K562 (cell line): Measurements from ENCODE around the gene NAA15. TPM values are rescaled to one million over a fixed set of nuclear protein-coding genes. Genes with fewer than 3 reads are reported as not detected.

Source experiments
- ATAC-seq: fragments of 200-7000 bp; cut with Tn5 transposase; 3 replicates; pipeline ENCODE4 v1.9.1; 2020; ENCODE audit warnings: moderate library complexity
- BruUV-seq: library from RNA; stranded (reverse); fragments of 400-500 nt; replicated peaks from 2 replicates; lab custom pipeline; 2021; lab: Mats Ljungman, UMichigan
- CTCF ChIA-PET: fragments of 300-600 bp; formaldehyde crosslinking; extraction: SDS; loops from one replicate; lab custom pipeline; 2021; ENCODE audit warnings: low intra/inter-chr PET ratio; lab: Yijun Ruan, JAX
- POLR2A ChIA-PET: fragments of 300-600, 350-650 bp; sonication (Branson Sonifier 250); formaldehyde crosslinking; extraction: SDS; loops from one replicate; lab custom pipeline; 2021; ENCODE audit warnings: antibody characterized with exemption, inconsistent platforms; lab: Yijun Ruan, JAX
- DNase-seq, 4 experiments: peaks; one replicate each; pipeline versions ENCODE4 v3.0.0 to v3.0.0-alpha.2; 2011 to 2018; ENCODE audit warnings: low spot score in 3 of 4, mixed read lengths in 3 of 4; ENCODE audit errors: extremely low read depth in 1 of 4
- FAIRE-seq: peaks from 2 replicates; lab custom pipeline; 2011; peaks lifted over from hg19 to GRCh38; lab: Jason Lieb, UNC
- H2AFZ ChIP-seq: 2 replicates; pipeline ENCODE4 v1.6.0; 2011; ENCODE audit warnings: low read depth, low read length, control low read depth, inconsistent platforms
- H3K27ac ChIP-seq: fragments of 200-600 bp; 3 replicates; pipeline ENCODE4 v1.8.0; 2011; ENCODE audit warnings: low read depth, mild to moderate bottlenecking, control low read depth, inconsistent platforms, low read length, moderate library complexity, mixed read lengths; ENCODE audit errors: extremely low read depth
- H3K27me3 ChIP-seq, 2 experiments: fragments of 300-600 bp in 1 of 2; 2 replicates in 1 of 2; 3 replicates in 1 of 2; pipeline versions ENCODE4 v1.6.0 to v1.8.0; 2011; ENCODE audit warnings: inconsistent platforms in 2 of 2, low read length in 2 of 2, mild to moderate bottlenecking in 1 of 2, mixed read lengths in 1 of 2, moderate library complexity in 1 of 2; ENCODE audit not compliant: control insufficient read depth in 2 of 2, insufficient read depth in 2 of 2
- H3K36me3 ChIP-seq: fragments of 300-600 bp; 3 replicates; pipeline ENCODE4 v1.8.0; 2011; ENCODE audit warnings: mild to moderate bottlenecking, low read length, inconsistent platforms; ENCODE audit not compliant: control insufficient read depth, insufficient read depth
- H3K4me1 ChIP-seq, 2 experiments: fragments of 200-600 bp in 1 of 2; replicated peaks in 1 of 2; 2 replicates in 1 of 2; 3 replicates in 1 of 2; pipeline versions ENCODE4 v1.5.1 to v1.8.0; 2011; ENCODE audit warnings: inconsistent platforms in 2 of 2, low read length in 2 of 2, mild to moderate bottlenecking in 1 of 2, mixed read lengths in 1 of 2, moderate library complexity in 1 of 2; ENCODE audit not compliant: control insufficient read depth in 2 of 2, insufficient read depth in 2 of 2
- H3K4me2 ChIP-seq: 2 replicates; pipeline ENCODE4 v1.6.1; 2011; ENCODE audit warnings: low read length, control low read depth, inconsistent platforms, mixed read lengths; ENCODE audit not compliant: insufficient read depth
- H3K4me3 ChIP-seq: fragments of 200-600 bp; sonication (generic), shearing (Covaris generic); 2 replicates; pipeline ENCODE4 v1.5.1; 2016; ENCODE audit warnings: control low read depth, inconsistent platforms
- H3K79me2 ChIP-seq: fragments of 200-600 bp; 3 replicates; pipeline ENCODE4 v1.8.0; 2011; ENCODE audit warnings: low read length, inconsistent platforms; ENCODE audit not compliant: control insufficient read depth, insufficient read depth
- H3K9ac ChIP-seq, 2 experiments: 2 replicates each; pipeline versions ENCODE4 v1.6.0 to v1.6.1; 2011; ENCODE audit warnings: low read depth in 2 of 2, low read length in 2 of 2, control low read depth in 1 of 2, inconsistent platforms in 1 of 2, mild to moderate bottlenecking in 1 of 2, mixed read lengths in 1 of 2; ENCODE audit not compliant: insufficient read depth in 1 of 2
- H3K9me1 ChIP-seq: one replicate; pipeline ENCODE4 v1.6.0; 2011; ENCODE audit warnings: inconsistent platforms, mild to moderate bottlenecking, low read length, moderate library complexity; ENCODE audit not compliant: control insufficient read depth, insufficient read depth
- H3K9me3 ChIP-seq: replicated peaks from 2 replicates; pipeline ENCODE4 v1.5.1; 2011; ENCODE audit warnings: low read depth, low read length, inconsistent platforms; ENCODE audit not compliant: control insufficient read depth, insufficient read depth
- H4K20me1 ChIP-seq: replicated peaks from 2 replicates; pipeline ENCODE4 v1.6.1; 2011; ENCODE audit warnings: low read length, inconsistent platforms, mixed read lengths; ENCODE audit not compliant: control insufficient read depth, insufficient read depth
- CTBP1 ChIP-seq: fragments of 450-650 bp; IDR thresholded peaks from 2 replicates; pipeline ENCODE4 v1.6.1; 2016; ENCODE audit warnings: borderline replicate concordance
- WGBS: fragments of 100-300 bp; shearing (Covaris generic); methylation state at CpG from one replicate; pipeline ENCODE4 v1.1.6; 2016; ENCODE audit warnings: low coverage, mixed read lengths; ENCODE audit not compliant: insufficient coverage; ENCODE audit errors: missing lambda C conversion rate; 5-methylcytosine and 5-hydroxymethylcytosine counted together
- in situ Hi-C: fragments of 300-500 bp; cut with MboI; formaldehyde crosslinking; loops from 4 replicates; pipeline ENCODE4 v1.15.0; 2018; ENCODE audit warnings: inconsistent platforms, mixed read lengths
- intact Hi-C: fragments of 100-400 bp; cut with micrococcal nuclease; formaldehyde crosslinking; loops from 2 replicates; pipeline ENCODE4 v1.14.2; 2022
- polyA plus RNA-seq, 8 experiments: library from polyadenylated mRNA; depleted of rRNA in 4 of 8; stranded (reverse) in 5 of 8; unstranded in 3 of 8; fragments of >200 nt; fragmentation: Nextera tagmentation in 2 of 8; fragmentation: Illumina TruSeq in 1 of 8; extraction: Ambion mirVana in 2 of 8; extraction: Trizol in 1 of 8; gene quantifications; 2 replicates each; pipeline versions ENCODE4 v1.2.1 to v1.2.3, GENCODE V29; 2011 to 2014; ENCODE audit warnings: inconsistent platforms in 1 of 8, missing spikeins in 1 of 8
- total RNA-seq, 7 experiments: library from RNA; depleted of rRNA in 6 of 7; stranded (reverse); fragments of >200 nt in 6 of 7; fragmentation: Illumina TruSeq in 2 of 7; extraction: Trizol in 2 of 7; gene quantifications; 2 replicates each; pipeline versions ENCODE4 v1.2.1 to v1.2.3, GENCODE V29; 2011 to 2021; ENCODE audit warnings: low replicate concordance in 1 of 7
- TF ChIP-seq, protein P1 (sequence below): sonication (generic); formaldehyde crosslinking; IDR thresholded peaks from 2 replicates; pipeline ENCODE4 v1.8.1; 2023; ENCODE audit warnings: missing genetic modification reagents, mild to moderate bottlenecking, borderline replicate concordance
- TF ChIP-seq, protein P2 (sequence below): fragments of 250-450 bp; sonication (Bioruptor Pico); IDR thresholded peaks from 2 replicates; pipeline ENCODE4 v1.5.0; 2021

The NAA15 gene
- total and polyA plus RNA-seq, 9 of the 15 experiments (the other 6 are each of a cell fraction or from before 2014, with no cell fraction given): 37.8 to 117 (median 63.2) TPM

DNA sequence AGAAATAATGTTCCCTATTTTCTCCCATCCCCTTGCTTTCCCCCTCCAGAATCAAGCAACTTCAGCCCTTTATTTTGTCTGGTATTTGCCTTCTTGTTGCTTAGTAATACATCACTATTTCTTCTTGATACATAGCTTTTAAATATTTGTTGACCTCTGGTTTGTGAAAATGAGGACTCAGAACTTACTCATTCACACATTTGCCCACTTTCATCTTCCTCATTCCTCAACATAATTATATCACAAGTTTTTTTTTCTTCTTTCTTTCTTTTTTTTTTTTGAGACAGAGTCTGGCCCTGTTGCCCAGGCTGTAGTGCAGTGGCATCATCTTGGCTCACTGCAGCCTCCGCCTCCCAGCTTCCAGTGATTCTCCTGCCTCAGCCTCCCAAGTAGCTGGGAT is 29.9 kb downstream of the NAA15 start:
- intact Hi-C loops (no loop called here), in situ Hi-C loops (no loop called here)
- Histone ChIP-seq H2AFZ (no peak overlapping the region), H3K27ac (no peak overlapping the region), H3K4me2 (no peak overlapping the region), H4K20me1 (no peaks in the 10 kb centered on the region), H3K9me1 (no peaks in the 10 kb centered on the region), H3K9ac (no peak overlapping the region), H3K4me3 (no peak overlapping the region), H3K27me3 (no peaks in the 10 kb centered on the region), H3K4me1 (no peaks in the 10 kb centered on the region; a peak in 2 of 5 replicates), H3K79me2 (peaks cover 96% of the 10 kb centered on the region), H3K36me3 (peaks cover 61% of the 10 kb centered on the region), H3K9me3 (no peaks in the 10 kb centered on the region)
- no CpG with 5 or more reads among the region's 1 CpG for WGBS
- ChIA-PET POLR2A (interaction anchor here (0.6 to 1.3 kb wide), 4 partner anchors 9 to 35 kb away, joined by 3 to 4 read pairs (median 3); no protein-coding TSS in a partner anchor), CTCF (no interaction called here)
- ATAC-seq (no peak), DNase-seq (no peak), FAIRE-seq (no peak)
- TF ChIP-seq, protein P1, sequence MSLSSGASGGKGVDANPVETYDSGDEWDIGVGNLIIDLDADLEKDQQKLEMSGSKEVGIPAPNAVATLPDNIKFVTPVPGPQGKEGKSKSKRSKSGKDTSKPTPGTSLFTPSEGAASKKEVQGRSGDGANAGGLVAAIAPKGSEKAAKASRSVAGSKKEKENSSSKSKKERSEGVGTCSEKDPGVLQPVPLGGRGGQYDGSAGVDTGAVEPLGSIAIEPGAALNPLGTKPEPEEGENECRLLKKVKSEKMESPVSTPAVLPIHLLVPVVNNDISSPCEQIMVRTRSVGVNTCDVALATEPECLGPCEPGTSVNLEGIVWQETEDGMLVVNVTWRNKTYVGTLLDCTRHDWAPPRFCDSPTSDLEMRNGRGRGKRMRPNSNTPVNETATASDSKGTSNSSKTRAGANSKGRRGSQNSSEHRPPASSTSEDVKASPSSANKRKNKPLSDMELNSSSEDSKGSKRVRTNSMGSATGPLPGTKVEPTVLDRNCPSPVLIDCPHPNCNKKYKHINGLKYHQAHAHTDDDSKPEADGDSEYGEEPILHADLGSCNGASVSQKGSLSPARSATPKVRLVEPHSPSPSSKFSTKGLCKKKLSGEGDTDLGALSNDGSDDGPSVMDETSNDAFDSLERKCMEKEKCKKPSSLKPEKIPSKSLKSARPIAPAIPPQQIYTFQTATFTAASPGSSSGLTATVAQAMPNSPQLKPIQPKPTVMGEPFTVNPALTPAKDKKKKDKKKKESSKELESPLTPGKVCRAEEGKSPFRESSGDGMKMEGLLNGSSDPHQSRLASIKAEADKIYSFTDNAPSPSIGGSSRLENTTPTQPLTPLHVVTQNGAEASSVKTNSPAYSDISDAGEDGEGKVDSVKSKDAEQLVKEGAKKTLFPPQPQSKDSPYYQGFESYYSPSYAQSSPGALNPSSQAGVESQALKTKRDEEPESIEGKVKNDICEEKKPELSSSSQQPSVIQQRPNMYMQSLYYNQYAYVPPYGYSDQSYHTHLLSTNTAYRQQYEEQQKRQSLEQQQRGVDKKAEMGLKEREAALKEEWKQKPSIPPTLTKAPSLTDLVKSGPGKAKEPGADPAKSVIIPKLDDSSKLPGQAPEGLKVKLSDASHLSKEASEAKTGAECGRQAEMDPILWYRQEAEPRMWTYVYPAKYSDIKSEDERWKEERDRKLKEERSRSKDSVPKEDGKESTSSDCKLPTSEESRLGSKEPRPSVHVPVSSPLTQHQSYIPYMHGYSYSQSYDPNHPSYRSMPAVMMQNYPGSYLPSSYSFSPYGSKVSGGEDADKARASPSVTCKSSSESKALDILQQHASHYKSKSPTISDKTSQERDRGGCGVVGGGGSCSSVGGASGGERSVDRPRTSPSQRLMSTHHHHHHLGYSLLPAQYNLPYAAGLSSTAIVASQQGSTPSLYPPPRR (CRISPR knock-in tag): no peak
- TF ChIP-seq CTBP1: no peak
- TF ChIP-seq, protein P2, sequence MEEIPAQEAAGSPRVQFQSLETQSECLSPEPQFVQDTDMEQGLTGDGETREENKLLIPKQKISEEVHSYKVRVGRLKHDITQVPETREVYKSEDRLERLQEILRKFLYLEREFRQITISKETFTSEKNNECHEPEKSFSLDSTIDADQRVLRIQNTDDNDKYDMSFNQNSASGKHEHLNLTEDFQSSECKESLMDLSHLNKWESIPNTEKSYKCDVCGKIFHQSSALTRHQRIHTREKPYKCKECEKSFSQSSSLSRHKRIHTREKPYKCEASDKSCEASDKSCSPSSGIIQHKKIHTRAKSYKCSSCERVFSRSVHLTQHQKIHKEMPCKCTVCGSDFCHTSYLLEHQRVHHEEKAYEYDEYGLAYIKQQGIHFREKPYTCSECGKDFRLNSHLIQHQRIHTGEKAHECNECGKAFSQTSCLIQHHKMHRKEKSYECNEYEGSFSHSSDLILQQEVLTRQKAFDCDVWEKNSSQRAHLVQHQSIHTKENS: no peak
- BruUV-seq: no TSS peak
